GM12872 (cell line): ENCODE measurements around the gene WDTC1.

ENCODE experiments used
- CTCF ChIP-seq: IDR thresholded peaks from 3 replicates; pipeline ENCODE4 v1.5.1; 2011; ENCODE audit warnings: low read depth, mild to moderate bottlenecking, low read length, moderate library complexity; ENCODE audit not compliant: insufficient read depth

The WDTC1 gene

GRCh38 chr1:27218736-27219135, 15.7 kb upstream of the WDTC1 start:
- TF ChIP-seq CTCF = no peak

- TF ChIP-seq CTCF = no peak
Measured at GRCh38 chr1:27220096-27220495, 14.3 kb upstream of the WDTC1 start.

- no peak for TF ChIP-seq CTCF
Measured at GRCh38 chr1:27225621-27226020, 8.8 kb upstream of the WDTC1 start.

- TF ChIP-seq CTCF = no peak
Measured at GRCh38 chr1:27227765-27228164, 6.7 kb upstream of the WDTC1 start.

GRCh38 chr1:27233667-27234048, 774 bp upstream of the WDTC1 start:
- TF ChIP-seq CTCF = no peak

- no peak for TF ChIP-seq CTCF
Measured at GRCh38 chr1:27235827-27236226, 1.4 kb downstream of the WDTC1 start.

GRCh38 chr1:27237112-27237511, 2.7 kb downstream of the WDTC1 start:
- TF ChIP-seq CTCF = no peak

- TF ChIP-seq CTCF = no peak
Measured at GRCh38 chr1:27238032-27238431, 3.6 kb downstream of the WDTC1 start.
